Activated CD4-positive, alpha-beta memory T cell treated with anti-CD3 and anti-CD28 coated beads for 36 hours (primary cell): ENCODE data around the gene PCDHB3. TPM values are rescaled to one million over a fixed set of nuclear protein-coding genes. Genes with fewer than 3 reads are reported as not detected.
A peak's percentile ranks its signal among the peaks of the same experiment; 100 is the strongest.
"Not testable (repeated sequence)": the region's sequence is repeated elsewhere in the genome, so short reads cannot be mapped to it uniquely, and the experiment has no call there.

Experiments
- CTCF ChIA-PET: fragments of 350-600 bp; sonication (Branson Sonifier 250); formaldehyde crosslinking; loops from one replicate; lab custom pipeline; 2021; ENCODE audit warnings: antibody characterized with exemption, inconsistent platforms; lab: Charles Lee
- POLR2A ChIA-PET: fragments of 350-600 bp; sonication (Branson Sonifier 250); formaldehyde crosslinking; loops from one replicate; lab custom pipeline; 2021; ENCODE audit warnings: antibody characterized with exemption; lab: Charles Lee
- DNase-seq: peaks from one replicate; pipeline ENCODE4 v3.0.0-alpha.2; 2020
- H3K27ac Mint-ChIP-seq: one replicate; pipeline ENCODE4 v1.8.0; 2021; ENCODE audit warnings: mixed read lengths
- H3K27me3 Mint-ChIP-seq: one replicate; pipeline ENCODE4 v1.8.0; 2021; ENCODE audit warnings: mixed read lengths
- H3K36me3 Mint-ChIP-seq: one replicate; pipeline ENCODE4 v1.8.0; 2021; ENCODE audit warnings: mixed read lengths
- H3K4me1 Mint-ChIP-seq: one replicate; pipeline ENCODE4 v1.8.0; 2021; ENCODE audit warnings: low read depth, mixed read lengths
- H3K4me3 Mint-ChIP-seq: one replicate; pipeline ENCODE4 v1.8.0; 2021; ENCODE audit warnings: mild to moderate bottlenecking, mixed read lengths
- H3K9me3 Mint-ChIP-seq: one replicate; pipeline ENCODE4 v1.8.0; 2021; ENCODE audit warnings: mixed read lengths
- intact Hi-C: fragments of 100-400 bp; cut with micrococcal nuclease; formaldehyde crosslinking; loops from one replicate; pipeline ENCODE4 v1.15.1; 2023
- total RNA-seq, 2 experiments: library from RNA; stranded (reverse); gene quantifications; one replicate each; pipeline ENCODE4 v1.2.3, GENCODE V29; 2021

PCDHB3 gene
- total RNA-seq, 2 experiments from 2014 or later = not detected

GRCh38 chr5:141102070-141102469 lies 1.8 kb downstream of the PCDHB3 start:
- Mint-ChIP-seq H3K9me3 (peaks cover 21% of the 10 kb centered on the region), H3K27me3 (peaks cover 24% of the 10 kb centered on the region)
- H3K36me3 Mint-ChIP-seq, DNase-seq, CTCF ChIA-PET, H3K4me1 Mint-ChIP-seq, H3K4me3 Mint-ChIP-seq, H3K27ac Mint-ChIP-seq, intact Hi-C loops, POLR2A ChIA-PET: not testable (repeated sequence)

- H3K36me3 Mint-ChIP-seq, DNase-seq, H3K4me1 Mint-ChIP-seq, H3K4me3 Mint-ChIP-seq, POLR2A ChIA-PET, H3K27ac Mint-ChIP-seq, intact Hi-C loops, CTCF ChIA-PET: not testable (repeated sequence)
- H3K9me3 Mint-ChIP-seq = peaks cover 21% of the 10 kb centered on the region
- peaks cover 24% of the 10 kb centered on the region for H3K27me3 Mint-ChIP-seq
Observed at GRCh38 chr5:141102471-141102870, 2.2 kb downstream of the PCDHB3 start.

DNA sequence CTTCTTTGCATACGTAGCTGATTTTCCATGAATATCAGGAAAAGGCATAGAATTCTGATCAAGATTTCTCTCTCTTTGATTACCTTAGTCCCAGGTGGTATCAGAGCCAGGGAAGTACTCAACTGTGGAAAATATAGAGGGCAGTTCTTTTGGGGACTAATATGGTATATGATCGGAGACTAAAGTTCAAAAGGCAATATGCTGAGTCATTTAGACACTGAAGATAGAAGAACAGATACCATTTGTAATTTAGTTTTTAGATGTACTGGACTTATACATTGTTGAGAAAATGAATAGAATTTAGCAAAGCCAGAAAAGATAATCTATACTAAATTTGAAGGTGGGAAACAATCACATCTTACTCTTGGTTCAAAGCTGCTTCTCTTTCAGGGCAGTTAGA lies 5.1 kb downstream of the PCDHB3 start:
- Mint-ChIP-seq H3K27ac (no peak overlapping the region), H3K36me3 (peaks cover 5% of the 10 kb centered on the region), H3K9me3 (peaks cover 16% of the 10 kb centered on the region), H3K4me3 (no peak overlapping the region), H3K27me3 (peaks cover 14% of the 10 kb centered on the region), H3K4me1 (peaks cover 1% of the 10 kb centered on the region)
- POLR2A ChIA-PET = no interaction called here
- intact Hi-C loops = no loop called here
- CTCF ChIA-PET = no interaction called here
- DNase-seq = no peak

DNA sequence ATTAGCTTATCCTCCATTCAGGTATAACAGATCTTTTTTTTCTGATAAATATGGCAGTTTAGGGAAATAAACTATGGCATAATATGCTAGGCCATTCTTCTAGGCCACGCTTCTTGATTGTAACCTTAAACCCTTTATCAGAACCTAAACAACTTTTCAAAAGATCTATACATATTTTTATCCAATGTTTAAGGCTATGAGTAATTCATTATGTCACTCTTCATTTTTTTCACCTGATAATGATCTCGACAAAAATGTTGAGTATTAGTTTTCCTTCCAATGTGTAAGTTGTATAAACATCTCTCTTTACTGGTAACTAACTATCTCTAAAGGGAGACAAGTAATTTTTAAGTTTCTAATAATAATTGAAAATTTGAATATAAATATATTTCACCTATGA lies 19.0 kb downstream of the PCDHB3 start:
- ChIA-PET POLR2A (no interaction called here), CTCF (no interaction called here)
- intact Hi-C loops = no loop called here
- no peak overlapping the region for H3K27ac Mint-ChIP-seq
- H3K4me3 Mint-ChIP-seq = no peak overlapping the region
- no peaks in the 10 kb centered on the region for H3K4me1 Mint-ChIP-seq
- H3K36me3 Mint-ChIP-seq = peaks cover 9% of the 10 kb centered on the region
- H3K27me3 Mint-ChIP-seq = peaks cover 7% of the 10 kb centered on the region
- peaks cover 27% of the 10 kb centered on the region for H3K9me3 Mint-ChIP-seq
- DNase-seq = no peak

DNA sequence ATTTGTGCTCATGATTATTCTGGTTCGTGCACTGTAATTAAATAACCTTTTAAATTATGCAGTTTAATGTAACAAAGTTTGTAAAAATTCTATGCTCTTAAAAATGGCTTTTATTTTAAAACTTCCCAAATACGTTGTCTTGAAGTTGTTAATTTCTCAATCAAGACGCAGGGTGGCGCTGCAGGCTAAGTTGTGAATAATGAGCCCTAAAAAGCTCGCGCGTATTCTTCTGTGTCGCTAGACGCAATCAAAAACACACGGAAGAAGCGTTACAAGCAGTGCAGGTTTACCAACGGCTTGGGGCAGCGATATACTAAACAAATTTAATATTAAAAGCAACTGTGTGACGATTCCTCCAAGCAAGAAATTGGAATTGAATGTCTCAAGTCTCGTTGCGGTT lies 21.3 kb downstream of the PCDHB3 start, which contains the start of gene PCDHB4:
Gene PCDHB4 (plus strand): TSS at position 256 of the 400 bp plus-strand sequence. CDS start 181 bp downstream, outside the sequence.
- CTCF ChIA-PET = interaction anchor here (1.0 kb wide), 1 partner anchor 199 kb away, joined by 3 read pairs; the partner anchor contains the start of gene TAF7
- DNase-seq = peak; percentile 11
- Mint-ChIP-seq H3K27ac (no peak within 1 kb of the TSS), H3K4me3 (no peak within 1 kb of the TSS), H3K4me1 (no peaks in the 10 kb centered on the region), H3K27me3 (peaks cover 7% of the 10 kb centered on the region), H3K36me3 (peaks cover 6% of the 10 kb centered on the region), H3K9me3 (peaks cover 12% of the 10 kb centered on the region)
- intact Hi-C loops = no loop called here
- POLR2A ChIA-PET = no interaction called here

DNA sequence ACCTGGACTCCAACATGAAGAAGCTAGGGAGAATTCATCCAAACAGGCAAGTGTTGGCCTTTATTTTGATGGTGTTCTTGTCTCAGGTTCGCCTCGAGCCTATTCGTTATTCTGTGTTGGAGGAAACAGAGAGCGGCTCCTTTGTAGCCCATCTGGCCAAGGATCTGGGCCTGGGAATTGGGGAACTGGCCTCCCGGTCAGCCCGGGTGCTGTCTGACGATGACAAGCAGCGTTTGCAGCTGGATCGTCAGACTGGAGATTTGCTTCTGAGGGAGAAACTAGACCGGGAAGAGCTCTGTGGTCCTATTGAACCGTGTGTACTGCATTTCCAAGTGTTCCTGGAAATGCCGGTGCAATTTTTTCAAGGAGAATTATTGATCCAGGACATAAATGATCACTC lies 21.7 kb downstream of the PCDHB3 start:
- no peak for DNase-seq
- CTCF ChIA-PET = interaction anchor here (1.0 kb wide), 1 partner anchor 199 kb away, joined by 3 read pairs; the partner anchor contains the start of gene TAF7

GRCh38 chr5:141123396-141124135 lies 23.3 kb downstream of the PCDHB3 start:
- H3K4me3 Mint-ChIP-seq, POLR2A ChIA-PET, H3K9me3 Mint-ChIP-seq, intact Hi-C loops, CTCF ChIA-PET, DNase-seq, H3K36me3 Mint-ChIP-seq, H3K4me1 Mint-ChIP-seq, H3K27me3 Mint-ChIP-seq, H3K27ac Mint-ChIP-seq: not testable (repeated sequence)

More for the DNA sequence above, 21.7 kb downstream of the PCDHB3 start:
- intact Hi-C loops = no loop called here
- Mint-ChIP-seq H3K27me3 (peaks cover 7% of the 10 kb centered on the region), H3K36me3 (peaks cover 3% of the 10 kb centered on the region), H3K4me1 (no peaks in the 10 kb centered on the region), H3K27ac (no peak overlapping the region), H3K9me3 (peaks cover 9% of the 10 kb centered on the region), H3K4me3 (no peak overlapping the region)
- POLR2A ChIA-PET = no interaction called here

- intact Hi-C loops = no loop called here
- ChIA-PET POLR2A (no interaction called here), CTCF (interaction anchor here (1.2 kb wide), 1 partner anchor 12 kb away, joined by 3 read pairs; no protein-coding TSS in a partner anchor)
- no peak overlapping the region for H3K4me3 Mint-ChIP-seq
- peaks cover 9% of the 10 kb centered on the region for H3K9me3 Mint-ChIP-seq
- no peak overlapping the region for H3K27ac Mint-ChIP-seq
- H3K27me3 Mint-ChIP-seq = peaks cover 10% of the 10 kb centered on the region
- DNase-seq = no peak
- no peaks in the 10 kb centered on the region for H3K4me1 Mint-ChIP-seq
- H3K36me3 Mint-ChIP-seq = peaks cover 3% of the 10 kb centered on the region
Observed at GRCh38 chr5:141127305-141127704, 27.0 kb downstream of the PCDHB3 start.

DNA sequence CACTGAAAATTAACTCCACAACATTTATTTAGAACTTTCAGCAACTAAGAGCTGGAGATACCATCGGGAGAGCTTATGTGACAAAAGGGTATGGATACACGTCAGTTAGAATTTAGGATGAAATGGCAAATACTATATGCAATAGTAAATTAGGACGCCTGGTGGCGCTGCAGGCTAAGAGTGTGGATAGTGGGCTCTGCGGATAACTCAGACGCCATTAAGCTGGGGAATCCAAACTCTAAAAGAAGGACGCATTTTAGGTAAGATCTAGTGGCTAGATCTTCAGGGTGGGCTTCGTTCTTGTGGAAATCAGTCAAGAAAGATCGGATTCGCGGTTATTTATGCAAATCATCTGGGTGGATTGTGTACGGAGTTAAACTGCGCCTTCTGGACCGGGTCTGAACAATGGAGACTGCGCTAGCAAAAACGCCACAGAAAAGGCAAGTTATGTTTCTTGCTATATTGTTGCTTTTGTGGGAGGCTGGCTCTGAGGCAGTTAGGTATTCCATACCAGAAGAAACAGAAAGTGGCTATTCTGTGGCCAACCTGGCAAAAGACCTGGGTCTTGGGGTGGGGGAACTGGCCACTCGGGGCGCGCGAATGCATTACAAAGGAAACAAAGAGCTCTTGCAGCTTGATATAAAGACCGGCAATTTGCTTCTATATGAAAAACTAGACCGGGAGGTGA lies 34.9 kb downstream of the PCDHB3 start, which contains the start of gene PCDHB5:
Gene PCDHB5 (plus strand): TSS at position 177 of the 688 bp plus-strand sequence. CDS start 229 bp downstream, at position 406.
- H3K9me3 Mint-ChIP-seq = peaks cover 41% of the 10 kb centered on the region

DNA sequence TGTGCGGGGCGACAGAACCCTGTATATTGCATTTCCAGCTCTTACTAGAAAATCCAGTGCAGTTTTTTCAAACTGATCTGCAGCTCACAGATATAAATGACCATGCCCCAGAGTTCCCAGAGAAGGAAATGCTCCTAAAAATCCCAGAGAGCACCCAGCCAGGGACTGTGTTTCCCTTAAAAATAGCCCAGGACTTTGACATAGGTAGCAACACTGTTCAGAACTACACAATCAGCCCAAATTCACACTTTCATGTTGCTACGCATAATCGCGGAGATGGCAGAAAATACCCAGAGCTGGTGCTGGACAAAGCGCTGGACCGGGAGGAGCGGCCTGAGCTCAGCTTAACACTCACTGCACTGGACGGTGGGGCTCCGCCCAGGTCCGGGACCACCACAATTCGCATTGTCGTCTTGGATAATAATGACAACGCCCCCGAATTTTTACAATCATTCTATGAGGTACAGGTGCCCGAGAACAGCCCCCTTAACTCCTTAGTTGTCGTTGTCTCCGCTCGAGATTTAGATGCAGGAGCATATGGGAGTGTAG lies 35.5 kb downstream of the PCDHB3 start:
- Mint-ChIP-seq H3K27ac (no peak overlapping the region), H3K36me3 (peaks cover 5% of the 10 kb centered on the region), H3K4me3 (no peak overlapping the region), H3K4me1 (peaks cover 6% of the 10 kb centered on the region), H3K9me3 (peaks cover 41% of the 10 kb centered on the region), H3K27me3 (peaks cover 7% of the 10 kb centered on the region)
- no peak for DNase-seq
- intact Hi-C loops = no loop called here
- CTCF ChIA-PET = interaction anchor here (1.1 to 1.3 kb wide), 2 partner anchors 41 to 50 kb away, joined by 3 read pairs; no protein-coding TSS in a partner anchor
- POLR2A ChIA-PET = no interaction called here

More for the DNA sequence above, 34.9 kb downstream of the PCDHB3 start, which contains the start of gene PCDHB5:
- Mint-ChIP-seq H3K36me3 (peaks cover 5% of the 10 kb centered on the region), H3K27ac (no peak within 1 kb of the TSS), H3K27me3 (peaks cover 7% of the 10 kb centered on the region), H3K4me3 (peak within 1 kb of the TSS; percentile 1), H3K4me1 (peaks cover 6% of the 10 kb centered on the region)
- CTCF ChIA-PET = interaction anchor here (1.1 to 1.3 kb wide), 2 partner anchors 40 to 49 kb away, joined by 3 read pairs; no protein-coding TSS in a partner anchor
- POLR2A ChIA-PET = no interaction called here
- intact Hi-C loops = no loop called here
- no peak for DNase-seq

GRCh38 chr5:141137346-141137745 lies 37.1 kb downstream of the PCDHB3 start:
- H3K4me1 Mint-ChIP-seq, POLR2A ChIA-PET, DNase-seq, H3K27me3 Mint-ChIP-seq, H3K4me3 Mint-ChIP-seq, H3K36me3 Mint-ChIP-seq, H3K27ac Mint-ChIP-seq, CTCF ChIA-PET, intact Hi-C loops: not testable (repeated sequence)
- H3K9me3 Mint-ChIP-seq = peaks cover 41% of the 10 kb centered on the region

DNA sequence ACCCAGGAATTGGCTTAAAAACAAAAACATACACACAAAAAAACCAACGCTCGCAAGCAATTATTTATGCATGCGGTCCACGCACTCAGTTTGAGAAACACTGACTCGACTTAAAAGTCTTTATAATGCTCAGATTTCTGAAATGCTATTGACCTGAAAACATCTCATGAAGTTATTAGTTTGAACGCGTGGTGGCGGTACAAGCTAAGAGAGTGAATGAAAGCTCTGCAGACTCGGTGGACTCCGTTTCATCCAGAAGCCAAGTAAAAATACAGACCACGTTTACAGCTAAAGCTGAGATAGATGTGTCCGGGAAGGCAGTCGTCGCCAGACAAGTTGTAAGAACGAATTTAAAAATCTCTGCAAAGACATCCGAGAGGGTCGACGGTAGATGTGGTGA lies 49.5 kb downstream of the PCDHB3 start, which contains the start of gene PCDHB6:
Gene PCDHB6 (plus strand): TSS at position 246 of the 400 bp plus-strand sequence. CDS start 201 bp downstream, outside the sequence.
- DNase-seq = no peak
- intact Hi-C loops = no loop called here

More for the DNA sequence above, 49.5 kb downstream of the PCDHB3 start, which contains the start of gene PCDHB6:
- Mint-ChIP-seq H3K36me3 (peaks cover 9% of the 10 kb centered on the region), H3K4me3 (no peak within 1 kb of the TSS), H3K9me3 (peaks cover 19% of the 10 kb centered on the region), H3K27me3 (peaks cover 27% of the 10 kb centered on the region), H3K27ac (no peak within 1 kb of the TSS), H3K4me1 (no peaks in the 10 kb centered on the region)
- POLR2A ChIA-PET = no interaction called here
- CTCF ChIA-PET = no interaction called here
